ENCODE results near the gene LMAN1L.

DNA sequence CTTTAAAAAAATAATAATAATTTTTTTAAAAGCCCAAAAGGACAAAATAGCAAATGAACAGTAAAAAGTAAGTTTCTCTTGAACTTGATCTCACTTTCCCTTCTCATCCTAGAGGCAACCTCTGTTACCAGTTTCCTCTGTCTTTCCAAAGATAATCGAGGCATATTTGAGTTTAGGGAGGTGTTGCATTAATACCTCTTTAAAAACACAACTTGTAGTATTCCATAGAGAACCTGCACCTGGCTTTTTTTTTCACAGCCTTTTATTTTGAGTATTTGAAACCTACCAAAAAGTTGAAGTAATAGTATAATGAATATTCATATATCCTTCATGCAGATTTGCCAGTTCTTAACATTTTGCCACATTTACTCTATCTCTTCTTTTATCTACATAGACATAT, 21.6 kb upstream of the LMAN1L start:
- TF ChIP-seq, protein P1, sequence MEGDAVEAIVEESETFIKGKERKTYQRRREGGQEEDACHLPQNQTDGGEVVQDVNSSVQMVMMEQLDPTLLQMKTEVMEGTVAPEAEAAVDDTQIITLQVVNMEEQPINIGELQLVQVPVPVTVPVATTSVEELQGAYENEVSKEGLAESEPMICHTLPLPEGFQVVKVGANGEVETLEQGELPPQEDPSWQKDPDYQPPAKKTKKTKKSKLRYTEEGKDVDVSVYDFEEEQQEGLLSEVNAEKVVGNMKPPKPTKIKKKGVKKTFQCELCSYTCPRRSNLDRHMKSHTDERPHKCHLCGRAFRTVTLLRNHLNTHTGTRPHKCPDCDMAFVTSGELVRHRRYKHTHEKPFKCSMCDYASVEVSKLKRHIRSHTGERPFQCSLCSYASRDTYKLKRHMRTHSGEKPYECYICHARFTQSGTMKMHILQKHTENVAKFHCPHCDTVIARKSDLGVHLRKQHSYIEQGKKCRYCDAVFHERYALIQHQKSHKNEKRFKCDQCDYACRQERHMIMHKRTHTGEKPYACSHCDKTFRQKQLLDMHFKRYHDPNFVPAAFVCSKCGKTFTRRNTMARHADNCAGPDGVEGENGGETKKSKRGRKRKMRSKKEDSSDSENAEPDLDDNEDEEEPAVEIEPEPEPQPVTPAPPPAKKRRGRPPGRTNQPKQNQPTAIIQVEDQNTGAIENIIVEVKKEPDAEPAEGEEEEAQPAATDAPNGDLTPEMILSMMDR (IDR thresholded peaks at IDR 0.05): no peak
- no peak for TF ChIP-seq POLR2A (IDR thresholded peaks at IDR 0.05)

Measured in thyroid gland (tissue), 4 donors.